T-helper 2 cell treated with Interferon-gamma antibody and Interleukin-4, amounts not matched to agents 5 μg/mL and 100 μg/mL, for 36 hours (primary cell): ENCODE data around the gene NHSL1.

Source experiments
- DNase-seq: peaks from one replicate; pipeline ENCODE4 v3.0.0; 2021; ENCODE audit warnings: low spot score
- H3K27ac Mint-ChIP-seq: one replicate; pipeline ENCODE4 v1.8.0; 2021; ENCODE audit warnings: mild to moderate bottlenecking, mixed read lengths
- H3K27me3 Mint-ChIP-seq: one replicate; pipeline ENCODE4 v1.8.0; 2021; ENCODE audit warnings: low read depth, mixed read lengths
- H3K36me3 Mint-ChIP-seq: one replicate; pipeline ENCODE4 v1.8.0; 2021; ENCODE audit warnings: low read depth, mixed read lengths
- H3K4me1 Mint-ChIP-seq: one replicate; pipeline ENCODE4 v1.8.0; 2021; ENCODE audit warnings: low read depth, mixed read lengths
- H3K4me3 Mint-ChIP-seq: one replicate; pipeline ENCODE4 v1.8.0; 2022; ENCODE audit warnings: mild to moderate bottlenecking, moderate library complexity, mixed read lengths
- H3K9me3 Mint-ChIP-seq: one replicate; pipeline ENCODE4 v1.8.0; 2021; ENCODE audit warnings: mixed read lengths

Gene NHSL1

DNA sequence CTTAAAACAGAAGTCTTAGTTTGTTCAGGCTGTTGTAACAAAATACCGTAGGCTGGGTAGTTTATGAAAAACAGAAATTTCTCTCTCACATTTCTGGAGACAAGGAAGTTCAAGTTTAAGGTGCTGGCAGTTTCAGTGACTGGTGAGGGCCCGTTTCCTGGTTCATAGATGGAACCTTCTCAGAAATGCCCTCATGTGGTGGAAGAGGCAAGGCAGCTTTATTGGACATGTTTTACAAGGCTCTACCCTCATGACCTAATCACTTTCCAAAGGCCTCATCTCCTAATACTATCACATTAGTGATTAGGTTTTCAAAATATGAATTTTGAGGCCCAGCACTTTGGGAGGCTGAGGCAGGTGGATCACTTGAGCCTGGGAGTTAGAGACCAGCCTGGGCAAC is 92.9 kb downstream of the NHSL1 start:
- Mint-ChIP-seq H3K4me1 (peaks cover 34% of the 10 kb centered on the region), H3K27ac (no peak overlapping the region), H3K36me3 (peaks cover 34% of the 10 kb centered on the region), H3K27me3 (peaks cover 14% of the 10 kb centered on the region), H3K9me3 (no peaks in the 10 kb centered on the region), H3K4me3 (no peak overlapping the region)
- DNase-seq, result no peak

- H3K27me3 Mint-ChIP-seq, result peaks cover 18% of the 10 kb centered on the region
- peaks cover 28% of the 10 kb centered on the region for H3K4me1 Mint-ChIP-seq
- no peak overlapping the region for H3K27ac Mint-ChIP-seq
These were observed 93.4 kb downstream of the NHSL1 start for GRCh38 chr6:138405816-138406413.

GRCh38 chr6:138404666-138405337 is 94.5 kb downstream of the NHSL1 start:
- no peaks in the 10 kb centered on the region for H3K9me3 Mint-ChIP-seq
- H3K27ac Mint-ChIP-seq, result peak overlapping the region; percentile 73
- DNase-seq, result no peak
- peaks cover 28% of the 10 kb centered on the region for H3K36me3 Mint-ChIP-seq
- peak overlapping the region; percentile 81 for H3K4me3 Mint-ChIP-seq
- H3K27me3 Mint-ChIP-seq, result peaks cover 20% of the 10 kb centered on the region
- H3K4me1 Mint-ChIP-seq, result peaks cover 21% of the 10 kb centered on the region

More at GRCh38 chr6:138405816-138406413, 93.4 kb downstream of the NHSL1 start:
- no peak for DNase-seq
- peak overlapping the region; percentile 81 for H3K4me3 Mint-ChIP-seq
- H3K9me3 Mint-ChIP-seq, result no peaks in the 10 kb centered on the region
- peaks cover 30% of the 10 kb centered on the region for H3K36me3 Mint-ChIP-seq

DNA sequence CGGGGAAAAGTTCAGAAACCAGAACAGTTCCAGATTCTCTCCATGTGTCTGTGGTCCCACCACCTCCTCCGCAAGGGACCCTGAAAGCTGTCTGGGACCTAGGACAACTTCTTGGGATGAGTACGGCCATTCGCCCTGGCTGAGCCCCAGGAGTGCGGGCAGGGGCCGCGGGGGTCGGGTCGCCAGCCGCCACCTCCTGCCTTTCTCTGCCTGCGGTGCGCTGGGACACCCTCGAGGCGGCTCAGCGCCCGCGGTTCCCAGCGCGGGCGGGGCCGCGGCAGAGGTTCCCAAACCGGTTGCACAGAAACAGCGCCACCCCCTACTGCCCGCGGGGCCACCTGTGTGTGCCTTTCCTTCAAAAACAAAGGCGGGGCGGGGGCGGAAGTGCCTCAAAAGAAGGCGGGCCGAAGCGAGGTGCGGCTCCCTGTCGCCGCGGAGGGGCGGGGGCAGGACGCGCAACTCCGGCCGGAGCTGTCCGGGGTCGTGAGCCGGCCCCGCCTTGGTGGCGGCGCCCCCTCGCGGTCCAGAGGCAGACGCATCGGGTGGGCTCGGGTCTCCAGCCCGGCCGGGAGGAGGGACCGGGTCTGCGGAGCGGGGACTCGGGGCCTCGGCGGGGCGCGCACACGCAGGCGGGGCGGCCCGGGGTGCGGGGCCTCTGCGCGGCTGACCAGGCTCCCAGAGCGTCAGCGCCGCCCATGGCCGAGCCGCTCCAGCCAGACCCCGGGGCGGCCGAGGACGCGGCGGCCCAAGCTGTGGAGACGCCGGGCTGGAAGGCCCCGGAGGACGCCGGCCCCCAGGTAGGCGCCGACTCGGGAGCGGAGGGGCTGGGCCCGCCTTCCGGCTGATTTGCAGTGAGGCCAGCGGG is 95.3 kb downstream of the NHSL1 start, which contains the start of gene HEBP2:
HEBP2 (plus strand) TSS at position 423 of the 865 bp plus-strand sequence; CDS start at position 696, 273 bp downstream.
- Mint-ChIP-seq H3K4me1 (peaks cover 18% of the 10 kb centered on the region), H3K36me3 (peaks cover 21% of the 10 kb centered on the region), H3K9me3 (no peaks in the 10 kb centered on the region), H3K27me3 (peaks cover 22% of the 10 kb centered on the region), H3K4me3 (peak within 1 kb of the TSS; percentile 81), H3K27ac (peak within 1 kb of the TSS; percentile 73)
- DNase-seq, result peak; percentile 87

GRCh38 chr6:138403324-138403800 is 95.9 kb downstream of the NHSL1 start:
- peak overlapping the region; percentile 71 for H3K27ac Mint-ChIP-seq
- H3K27me3 Mint-ChIP-seq, result peaks cover 22% of the 10 kb centered on the region
- H3K36me3 Mint-ChIP-seq, result peaks cover 17% of the 10 kb centered on the region
- peak; percentile 15 for DNase-seq
- no peaks in the 10 kb centered on the region for H3K9me3 Mint-ChIP-seq
- H3K4me3 Mint-ChIP-seq, result peak overlapping the region; percentile 81
- peaks cover 18% of the 10 kb centered on the region for H3K4me1 Mint-ChIP-seq

DNA sequence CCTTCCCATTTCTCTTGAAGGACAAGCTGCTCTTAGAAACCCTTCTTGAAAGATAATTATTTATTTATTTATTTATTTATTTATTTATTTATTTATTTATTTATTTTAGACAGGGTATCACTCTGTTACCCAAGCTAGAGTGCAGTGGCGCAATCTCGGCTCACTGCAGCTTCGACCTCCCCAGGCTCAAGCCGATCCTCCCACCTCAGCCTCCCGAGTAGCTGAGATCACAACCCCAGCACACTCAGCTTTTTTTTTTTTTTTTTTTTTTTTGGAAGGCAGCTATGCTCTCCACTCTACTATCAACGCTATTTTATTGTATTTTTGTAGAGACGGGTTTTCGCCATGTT is 96.5 kb downstream of the NHSL1 start:
- Mint-ChIP-seq H3K4me3 (peak overlapping the region; percentile 81), H3K4me1 (peaks cover 18% of the 10 kb centered on the region), H3K27me3 (peaks cover 22% of the 10 kb centered on the region), H3K9me3 (no peaks in the 10 kb centered on the region), H3K36me3 (peaks cover 14% of the 10 kb centered on the region), H3K27ac (no peak overlapping the region)
- DNase-seq, result no peak

- peaks cover 18% of the 10 kb centered on the region for H3K4me1 Mint-ChIP-seq
- H3K4me3 Mint-ChIP-seq, result peak overlapping the region; percentile 50
- no peak overlapping the region for H3K27ac Mint-ChIP-seq
- no peaks in the 10 kb centered on the region for H3K9me3 Mint-ChIP-seq
- H3K27me3 Mint-ChIP-seq, result peaks cover 22% of the 10 kb centered on the region
- no peak for DNase-seq
- peaks cover 9% of the 10 kb centered on the region for H3K36me3 Mint-ChIP-seq
These were observed 97.1 kb downstream of the NHSL1 start for GRCh38 chr6:138401960-138402837.

DNA sequence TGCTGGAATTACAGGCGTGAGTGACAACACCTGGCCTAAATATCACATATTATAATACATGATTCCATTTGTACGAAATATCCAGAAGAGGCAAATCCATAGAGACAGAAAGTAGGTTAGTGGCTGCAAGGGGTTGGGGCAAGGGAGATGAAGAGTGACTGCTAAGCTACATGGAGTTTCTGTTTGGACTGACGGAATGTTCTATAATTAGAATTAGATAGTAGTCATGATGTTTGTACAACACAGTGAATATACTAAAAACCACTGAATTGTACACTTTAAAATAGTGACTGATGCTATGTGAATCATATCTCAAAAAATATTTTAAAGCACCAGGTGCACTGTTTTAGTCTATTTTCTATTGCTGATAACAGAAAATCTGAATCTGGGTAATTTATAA is 99.0 kb downstream of the NHSL1 start:
- no peak overlapping the region for H3K4me3 Mint-ChIP-seq
- DNase-seq, result no peak
- H3K27me3 Mint-ChIP-seq, result peaks cover 22% of the 10 kb centered on the region
- H3K27ac Mint-ChIP-seq, result no peak overlapping the region
- H3K4me1 Mint-ChIP-seq, result peaks cover 9% of the 10 kb centered on the region
- no peaks in the 10 kb centered on the region for H3K9me3 Mint-ChIP-seq
- no peaks in the 10 kb centered on the region for H3K36me3 Mint-ChIP-seq

DNA sequence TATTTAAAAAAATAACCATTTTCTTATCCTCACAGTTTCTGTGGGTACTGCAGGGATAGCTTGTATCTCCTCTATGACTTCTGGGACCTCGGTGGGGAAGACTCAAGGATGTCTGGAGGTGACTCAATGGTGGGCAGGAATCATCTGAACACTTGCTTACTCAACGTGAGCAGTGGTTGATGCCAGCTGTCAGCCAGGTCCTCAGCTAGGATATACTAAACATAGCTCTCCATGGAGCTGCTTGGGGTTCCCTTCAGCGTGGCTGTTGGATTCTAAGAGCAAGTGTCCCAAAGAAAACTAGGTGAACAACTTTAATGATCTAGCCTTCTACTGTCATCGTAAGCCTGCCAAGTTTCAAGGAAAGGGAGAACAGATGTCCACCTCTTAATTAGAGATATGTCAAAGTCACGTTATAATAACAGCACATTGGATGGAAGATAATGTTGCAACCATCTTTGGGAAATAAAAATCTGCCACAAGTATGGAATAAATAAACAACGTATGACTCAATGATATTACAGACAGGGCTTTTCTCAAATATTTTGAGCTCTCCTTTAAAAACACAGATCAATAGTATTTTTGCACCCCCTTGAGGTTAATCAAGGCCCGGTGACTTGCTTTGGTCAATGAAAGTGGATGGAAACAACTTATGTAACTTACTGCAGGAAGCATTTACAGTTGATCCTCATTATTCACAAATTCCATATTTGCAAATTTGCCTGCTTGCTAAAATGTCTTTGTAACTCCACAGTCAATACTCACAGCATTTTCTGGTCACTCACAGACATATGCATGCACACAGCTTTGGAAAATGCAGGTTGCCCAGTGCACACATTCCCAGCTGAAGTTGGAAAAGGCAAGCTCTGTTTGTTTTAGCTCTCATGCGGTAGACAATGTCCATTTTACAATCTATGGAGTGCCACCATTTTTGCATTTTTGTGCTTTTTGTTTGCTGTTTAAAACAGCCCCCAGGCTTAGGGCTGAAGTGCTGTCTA is 101.9 kb downstream of the NHSL1 start:
- Mint-ChIP-seq H3K27ac (no peak overlapping the region), H3K4me1 (peaks cover 8% of the 10 kb centered on the region), H3K36me3 (no peaks in the 10 kb centered on the region), H3K27me3 (peaks cover 16% of the 10 kb centered on the region), H3K9me3 (peaks cover 3% of the 10 kb centered on the region), H3K4me3 (no peak overlapping the region)
- no peak for DNase-seq

GRCh38 chr6:138396709-138397108 is 102.6 kb downstream of the NHSL1 start:
- H3K4me1 Mint-ChIP-seq, result peaks cover 8% of the 10 kb centered on the region
- no peaks in the 10 kb centered on the region for H3K36me3 Mint-ChIP-seq
- peaks cover 9% of the 10 kb centered on the region for H3K27me3 Mint-ChIP-seq
- H3K9me3 Mint-ChIP-seq, result peaks cover 3% of the 10 kb centered on the region
- no peak for DNase-seq
- H3K27ac Mint-ChIP-seq, result no peak overlapping the region
- no peak overlapping the region for H3K4me3 Mint-ChIP-seq

DNA sequence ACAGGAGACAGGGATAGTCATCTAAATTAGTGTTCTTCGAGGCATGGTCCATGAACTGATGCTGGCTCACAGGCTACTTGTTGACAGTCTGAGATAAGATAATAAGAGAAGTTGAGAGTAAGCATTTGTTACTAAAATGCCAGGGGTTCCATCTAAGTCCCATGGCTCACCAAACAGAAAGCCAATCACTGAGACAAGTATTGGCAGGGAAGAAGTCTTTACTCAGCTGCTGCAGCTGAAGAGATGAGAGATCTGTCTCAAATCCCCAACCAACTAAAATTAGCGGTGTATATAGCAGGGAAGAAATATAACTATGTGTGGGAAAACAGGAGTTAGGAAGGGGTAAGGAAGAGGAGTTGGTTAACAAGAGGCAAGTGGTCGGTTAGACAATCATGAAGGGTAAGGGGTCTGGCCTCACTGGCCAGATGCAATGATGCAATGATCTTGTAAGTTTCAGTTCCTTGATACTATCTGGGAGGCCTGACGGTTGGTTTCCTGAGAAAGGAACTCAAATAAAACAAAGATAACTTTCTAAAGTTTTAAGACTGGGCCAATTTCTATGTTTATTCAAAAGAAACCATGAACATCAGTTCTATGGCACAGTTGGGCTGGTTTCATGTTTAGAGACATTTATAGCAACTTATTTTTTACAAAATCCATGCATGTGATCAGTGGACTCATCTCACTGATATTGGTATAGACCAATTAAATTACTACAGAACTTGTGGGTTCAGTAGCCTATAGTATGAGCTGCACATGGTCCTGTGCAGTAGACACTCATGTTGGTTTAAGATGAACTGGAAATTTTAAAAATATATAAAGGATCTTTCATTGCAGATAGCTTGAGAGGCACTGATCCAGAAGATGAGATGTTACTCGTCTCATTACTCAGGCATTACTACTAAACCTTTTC is 105.2 kb downstream of the NHSL1 start:
- peaks cover 8% of the 10 kb centered on the region for H3K27me3 Mint-ChIP-seq
- DNase-seq, result no peak
- H3K4me1 Mint-ChIP-seq, result peaks cover 8% of the 10 kb centered on the region
- H3K27ac Mint-ChIP-seq, result no peak overlapping the region
- no peak overlapping the region for H3K4me3 Mint-ChIP-seq
- H3K36me3 Mint-ChIP-seq, result no peaks in the 10 kb centered on the region
- peaks cover 3% of the 10 kb centered on the region for H3K9me3 Mint-ChIP-seq

- H3K27me3 Mint-ChIP-seq, result peaks cover 24% of the 10 kb centered on the region
- no peaks in the 10 kb centered on the region for H3K36me3 Mint-ChIP-seq
- H3K27ac Mint-ChIP-seq, result no peak overlapping the region
- H3K4me1 Mint-ChIP-seq, result peaks cover 8% of the 10 kb centered on the region
- H3K9me3 Mint-ChIP-seq, result peaks cover 3% of the 10 kb centered on the region
- no peak for DNase-seq
- H3K4me3 Mint-ChIP-seq, result no peak overlapping the region
These were observed 109.7 kb downstream of the NHSL1 start for GRCh38 chr6:138389551-138389950.
